GM21390 (cell line): ENCODE measurements around the gene KIF17.

Experiments
- ATAC-seq: cut with Tn5 transposase; IDR thresholded peaks from one replicate; pipeline ENCODE4 v1.9.1; 2021; ENCODE audit not compliant: unreplicated experiment

Gene KIF17

DNA sequence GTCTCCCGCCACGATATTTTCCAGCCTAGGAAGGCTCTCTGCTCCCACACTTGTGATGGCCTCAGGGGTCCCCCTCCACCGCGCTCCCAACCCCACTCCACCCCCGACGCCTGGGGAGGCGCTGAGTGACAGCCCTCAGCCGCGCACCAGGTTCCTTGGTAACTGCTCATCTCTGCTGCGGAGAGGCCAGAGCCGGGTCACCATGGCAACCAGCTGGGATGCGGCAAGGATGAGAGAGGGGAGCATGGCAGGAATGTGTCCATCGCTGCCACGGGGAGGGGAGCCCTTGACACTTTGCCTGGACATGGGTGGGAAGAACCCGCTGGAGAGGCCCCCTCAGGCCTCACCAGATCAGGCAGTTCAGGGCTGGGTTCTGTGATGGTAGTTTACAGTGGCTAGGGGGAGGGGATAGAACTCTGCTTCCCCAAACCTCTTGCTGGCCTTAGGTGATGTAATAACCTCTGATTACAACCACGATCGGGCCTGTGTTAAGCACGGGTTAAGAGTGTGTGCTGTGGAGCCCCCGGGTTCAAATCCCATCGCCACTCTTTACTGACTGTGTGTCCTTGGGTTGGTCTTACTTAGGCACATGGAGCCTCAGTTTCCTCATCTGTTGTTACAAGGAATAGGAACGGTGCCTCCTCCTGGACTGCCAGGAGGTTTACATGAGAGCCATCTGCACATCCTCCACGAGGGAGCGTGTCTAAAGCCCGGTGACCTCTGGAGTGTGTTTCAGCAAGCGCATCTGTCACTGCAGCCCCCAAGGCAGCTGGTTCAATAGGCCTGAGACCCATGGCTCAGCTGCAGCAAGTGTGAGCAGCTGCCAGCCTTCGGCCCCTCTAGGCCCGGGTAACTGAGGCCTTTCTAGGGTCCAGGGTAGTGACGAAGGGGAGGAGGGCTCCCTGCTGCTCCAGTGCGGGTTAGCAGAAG is 6.3 kb downstream of the KIF17 start:
- ATAC-seq: no peak

DNA sequence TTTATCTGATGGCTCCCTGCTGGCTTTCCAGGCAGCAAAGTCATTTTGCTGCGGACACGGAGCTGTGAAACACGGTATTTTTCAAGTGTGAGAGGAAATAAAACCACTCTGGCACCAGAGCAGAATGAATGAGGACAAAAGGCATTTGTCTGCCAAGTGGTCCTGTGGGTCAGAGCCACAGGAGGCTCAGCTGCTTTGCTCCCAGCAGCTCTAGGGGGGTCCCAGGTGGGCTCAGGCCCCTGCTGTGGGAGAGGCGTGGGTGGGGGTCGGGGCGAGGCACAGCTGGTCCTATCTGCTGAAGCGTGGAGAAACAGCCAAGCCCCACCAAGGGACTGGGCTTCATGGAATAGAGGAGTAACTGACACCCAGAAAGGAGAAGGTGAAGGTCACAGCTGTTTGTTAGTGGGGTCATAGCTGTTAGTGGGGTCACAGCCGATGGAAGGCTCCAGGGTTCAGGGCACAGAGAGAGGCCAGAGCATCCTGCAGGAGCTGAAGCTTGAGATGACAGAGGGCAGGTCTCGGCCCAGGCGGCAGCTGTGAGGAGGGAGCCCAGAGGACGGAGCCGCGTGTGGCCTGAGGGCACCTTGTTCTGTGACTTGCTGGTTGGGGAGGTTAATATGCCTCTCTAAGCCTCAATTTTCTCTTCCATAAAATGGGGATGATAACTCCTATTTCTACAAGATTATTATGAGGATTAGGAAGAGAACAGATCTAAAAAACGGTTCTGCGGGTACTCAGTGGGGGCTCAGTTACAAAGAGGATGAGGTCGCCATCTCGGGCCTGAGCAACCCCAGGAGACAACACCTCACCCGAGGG is 7.1 kb downstream of the KIF17 start:
- no peak for ATAC-seq

DNA sequence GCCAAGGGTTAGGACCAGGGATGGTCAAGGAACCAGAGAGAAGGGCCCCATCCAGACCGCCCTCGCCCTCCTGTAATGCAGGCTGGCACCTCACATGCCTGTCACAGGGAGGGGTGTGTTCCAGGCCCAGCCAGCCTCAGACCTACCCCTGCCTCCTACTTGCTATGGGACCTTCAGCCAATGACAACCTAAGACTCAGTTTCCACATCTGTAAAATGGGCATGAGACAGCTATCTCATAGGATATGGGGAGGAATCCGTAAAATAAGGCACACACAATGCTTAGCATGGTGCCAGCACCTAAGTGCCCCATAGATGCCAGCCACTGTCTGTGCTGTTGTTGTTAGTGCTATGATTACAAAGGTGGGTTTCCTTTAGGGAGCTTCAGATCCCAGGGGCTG is 7.9 kb downstream of the KIF17 start:
- no peak for ATAC-seq

DNA sequence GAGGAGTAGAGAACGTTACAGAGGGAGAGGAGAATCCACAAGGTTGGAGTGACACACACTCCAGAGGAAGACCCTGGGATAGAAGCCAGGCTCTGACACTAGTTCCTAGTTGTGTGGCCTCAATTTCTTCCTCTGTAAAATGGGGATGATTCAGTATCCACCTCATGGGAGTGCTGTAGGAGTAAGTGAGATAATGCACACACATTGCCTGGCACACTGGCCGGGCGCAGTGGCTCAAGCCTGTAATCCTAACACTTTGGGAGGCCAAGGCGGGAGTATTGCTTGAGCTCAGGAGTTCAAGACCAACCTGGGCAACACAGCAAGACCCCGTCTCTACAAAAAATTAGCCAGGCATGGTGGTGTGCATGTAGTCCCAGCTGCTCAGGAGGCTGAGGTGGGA is 8.9 kb downstream of the KIF17 start:
- ATAC-seq: no peak

DNA sequence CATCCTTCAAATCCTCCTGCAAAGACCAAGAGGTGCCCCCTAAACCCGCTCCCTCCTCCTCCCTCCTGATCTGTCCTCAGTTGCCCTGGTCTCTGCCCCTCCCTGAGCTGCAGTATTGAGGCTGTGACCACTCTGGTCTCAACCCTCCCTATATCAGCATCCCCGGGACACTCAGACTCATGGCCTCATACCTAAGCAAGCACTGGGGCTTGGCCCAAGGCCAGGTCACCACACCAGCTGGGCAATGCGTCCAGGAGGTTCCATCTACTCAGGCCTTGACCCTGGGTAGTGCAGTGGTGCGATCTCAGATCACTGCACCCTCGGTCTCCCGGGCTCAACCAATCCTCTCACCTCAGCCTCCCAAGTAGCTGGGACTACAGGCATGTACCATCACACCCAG is 9.8 kb downstream of the KIF17 start:
- ATAC-seq: no peak

DNA sequence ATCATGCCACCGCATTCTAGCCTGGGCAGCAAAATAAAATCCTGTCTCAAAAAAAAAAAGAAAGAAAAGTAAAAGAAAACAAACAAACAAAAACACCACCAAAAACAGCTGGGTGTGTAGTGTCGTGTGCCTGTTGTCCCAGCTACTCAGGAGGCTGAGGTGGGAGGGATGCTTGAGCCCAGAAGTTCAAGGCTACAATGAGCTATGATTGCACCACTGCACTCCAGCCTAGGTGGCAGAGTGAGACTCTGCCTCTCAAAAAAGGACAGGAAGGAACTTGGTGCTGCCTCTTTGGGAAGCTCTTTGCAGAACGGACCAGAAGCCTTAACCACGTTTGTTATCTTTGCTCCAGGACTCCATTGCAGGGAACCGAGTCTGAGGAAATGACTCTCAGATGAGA is 11.0 kb downstream of the KIF17 start:
- no peak for ATAC-seq

DNA sequence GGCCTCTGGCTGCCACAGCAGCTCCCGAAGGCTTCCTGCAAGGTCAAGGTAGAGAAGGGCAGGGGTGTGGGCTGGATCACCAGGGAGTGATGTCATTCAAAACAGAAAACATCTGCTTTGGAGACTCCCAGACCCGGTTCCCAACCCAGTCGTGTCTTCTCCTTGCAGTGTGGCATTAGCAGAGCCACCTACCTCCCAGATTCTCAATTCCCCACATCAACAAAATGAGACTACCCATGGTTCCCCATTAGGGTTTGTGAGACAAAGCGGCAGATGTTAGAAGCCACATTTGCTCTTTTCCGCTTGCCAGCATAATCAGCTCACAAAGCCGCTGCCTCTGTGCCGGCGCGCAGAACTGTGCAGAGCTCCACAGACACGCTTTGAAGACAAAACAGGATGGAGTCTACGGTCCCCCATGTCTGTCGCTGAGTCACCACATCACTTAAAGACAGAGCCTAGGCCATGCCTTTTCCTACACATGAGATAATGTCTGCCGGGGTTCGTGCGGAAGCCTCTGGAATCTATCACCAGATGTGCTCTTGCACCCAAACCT is 12.5 kb downstream of the KIF17 start:
- no peak for ATAC-seq

DNA sequence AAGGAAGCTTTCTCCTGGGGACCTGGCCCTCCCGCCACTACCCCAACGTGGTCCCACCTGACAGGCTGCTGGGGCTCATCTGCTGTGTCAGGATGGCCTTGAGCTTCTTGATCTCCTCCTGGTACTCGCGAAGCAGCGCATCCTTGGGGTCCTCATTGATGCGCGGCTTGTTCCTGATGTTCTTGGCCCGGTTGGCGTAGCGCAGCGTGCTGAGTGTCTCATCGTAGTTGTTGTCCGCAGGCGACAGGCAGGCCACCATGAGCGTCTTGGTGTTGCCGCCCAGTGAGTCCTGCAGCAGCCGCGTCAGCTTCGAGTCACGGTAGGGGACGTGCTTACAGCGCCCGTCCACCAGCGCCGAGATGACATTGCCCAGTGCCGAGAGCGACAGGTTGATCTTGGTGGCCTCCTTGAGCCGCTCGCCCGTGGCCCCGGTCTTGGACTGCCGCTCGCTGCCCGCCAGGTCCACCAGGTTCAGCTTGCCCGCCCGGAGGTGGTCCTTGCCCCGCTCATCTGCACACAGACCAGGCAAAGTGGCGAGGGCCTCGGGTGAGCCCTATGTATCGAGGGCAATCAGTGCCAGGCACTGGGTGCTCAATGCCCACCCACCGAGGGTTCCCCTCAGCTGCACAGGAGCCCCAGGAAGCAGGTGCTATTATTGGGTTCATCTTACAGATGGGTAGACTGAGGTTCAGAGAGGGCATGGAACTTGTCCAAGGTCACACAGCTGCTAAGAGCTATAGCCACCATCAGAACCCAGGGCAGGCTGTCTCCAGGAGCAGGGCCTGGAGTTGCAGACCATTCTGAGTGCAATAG is 13.2 kb downstream of the KIF17 start:
- no peak for ATAC-seq

DNA sequence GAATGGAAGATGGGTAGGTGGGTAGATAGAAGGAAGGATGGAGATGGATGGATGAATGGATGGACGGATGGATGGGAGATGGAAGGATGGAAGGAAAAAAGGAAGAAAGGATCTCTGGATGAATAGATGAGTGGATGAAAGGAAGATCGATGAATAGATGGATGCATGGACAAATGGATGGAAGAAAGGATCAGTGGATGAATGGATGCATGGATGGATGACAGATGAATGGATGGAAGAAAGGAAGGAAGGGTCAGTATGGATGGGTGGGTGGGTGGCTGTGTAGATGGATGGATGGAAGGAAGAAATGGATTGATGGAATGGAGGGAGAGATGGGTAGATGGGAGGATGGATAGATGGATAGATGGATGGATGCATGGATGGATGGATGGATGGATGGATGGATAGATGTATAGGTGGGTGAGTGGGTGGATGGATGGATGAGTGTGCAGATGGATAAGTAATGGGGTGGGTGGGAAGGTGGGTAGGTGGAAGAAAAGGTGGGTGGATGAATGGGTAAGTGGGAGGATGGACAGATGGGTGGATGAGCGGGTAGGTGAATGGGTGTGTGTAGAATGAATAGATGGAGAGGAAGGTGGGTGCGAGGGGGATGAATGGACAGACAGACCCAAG is 14.6 kb downstream of the KIF17 start:
- ATAC-seq: no peak

DNA sequence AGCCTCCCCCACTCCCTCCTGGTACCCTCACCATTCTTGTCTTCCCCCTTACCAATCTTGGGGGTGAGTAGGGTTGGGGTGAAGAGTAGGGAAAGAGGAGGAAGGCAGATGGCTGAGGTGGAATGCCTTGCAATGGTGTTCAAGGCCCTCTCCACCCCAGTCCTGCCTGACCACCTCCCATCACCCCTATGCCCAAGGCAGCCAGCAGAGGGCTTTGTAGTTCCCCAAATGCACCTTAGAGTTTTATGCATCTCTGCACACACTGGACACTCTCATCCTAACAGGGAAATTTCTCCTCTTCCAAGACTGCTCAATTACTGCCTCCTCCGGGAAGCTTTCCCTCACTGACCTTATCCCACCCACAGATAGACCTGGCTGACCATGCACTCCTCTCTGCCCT is 15.4 kb downstream of the KIF17 start:
- ATAC-seq: no peak

DNA sequence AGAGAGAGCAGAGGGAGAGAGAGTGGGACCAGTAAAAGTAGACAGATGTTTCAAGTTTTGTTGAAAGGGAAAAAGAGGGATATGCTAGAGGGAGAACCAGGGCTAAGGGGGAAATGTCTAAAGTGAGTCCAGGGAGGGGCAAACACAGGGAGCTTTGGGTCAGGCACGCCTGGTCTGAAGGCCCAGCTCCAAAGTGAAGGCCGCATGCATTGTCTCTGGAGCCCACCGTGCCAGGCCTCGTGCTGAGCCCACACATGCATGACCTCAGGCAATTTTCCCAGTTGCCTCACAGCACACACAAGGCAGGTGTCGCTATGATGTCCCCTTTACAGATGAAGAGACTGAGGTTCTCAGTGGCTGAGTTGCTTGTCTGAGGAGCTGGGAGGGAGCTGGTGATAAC is 16.0 kb downstream of the KIF17 start:
- no peak for ATAC-seq

DNA sequence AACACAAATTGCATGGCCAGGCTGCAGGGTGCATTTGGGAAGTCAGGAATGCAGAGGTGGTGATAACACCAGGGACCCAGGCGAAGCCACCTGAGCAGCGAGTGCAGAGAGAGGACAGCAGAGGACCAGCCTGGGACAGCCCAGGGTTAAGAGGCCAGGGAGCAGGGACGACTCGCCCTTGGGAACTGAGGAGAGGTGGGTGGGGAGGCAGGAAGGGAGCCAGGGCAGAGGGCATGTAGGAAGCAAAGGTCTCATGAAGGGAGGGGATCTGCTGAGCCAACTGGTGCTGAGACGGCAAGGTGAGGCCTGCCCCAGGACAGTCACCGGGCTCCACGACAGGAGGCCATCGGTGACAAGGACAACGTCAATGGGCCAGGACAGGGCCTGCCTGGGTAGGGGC is 16.4 kb downstream of the KIF17 start:
- no peak for ATAC-seq

DNA sequence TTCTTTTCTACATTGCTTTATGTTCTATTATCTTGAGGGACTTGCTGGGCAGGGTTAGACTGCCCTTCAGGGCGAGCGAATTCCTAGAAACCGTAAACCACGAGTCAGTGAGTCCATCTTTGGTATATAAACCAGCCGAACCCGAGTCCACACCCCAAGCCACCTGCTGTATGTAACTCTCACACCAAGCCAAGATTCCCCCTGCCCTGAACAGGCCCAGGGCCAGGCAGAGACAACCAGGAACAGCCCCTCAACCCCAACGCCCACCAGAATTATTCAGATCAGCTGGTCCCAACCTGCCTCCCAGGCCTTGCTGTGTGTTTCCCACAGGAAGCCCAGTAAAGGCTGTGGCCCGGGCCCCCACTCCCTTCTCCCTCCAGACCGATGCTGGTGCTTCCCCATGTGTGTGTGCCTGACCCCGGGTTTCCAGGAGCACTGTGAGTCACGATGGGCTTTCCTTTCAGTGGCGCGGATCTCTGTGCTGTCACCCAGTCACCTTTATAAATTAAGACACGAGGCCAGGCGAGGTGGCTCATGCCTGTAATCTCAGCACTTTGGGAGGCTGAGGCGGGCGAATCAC is 17.1 kb downstream of the KIF17 start:
- ATAC-seq: no peak

DNA sequence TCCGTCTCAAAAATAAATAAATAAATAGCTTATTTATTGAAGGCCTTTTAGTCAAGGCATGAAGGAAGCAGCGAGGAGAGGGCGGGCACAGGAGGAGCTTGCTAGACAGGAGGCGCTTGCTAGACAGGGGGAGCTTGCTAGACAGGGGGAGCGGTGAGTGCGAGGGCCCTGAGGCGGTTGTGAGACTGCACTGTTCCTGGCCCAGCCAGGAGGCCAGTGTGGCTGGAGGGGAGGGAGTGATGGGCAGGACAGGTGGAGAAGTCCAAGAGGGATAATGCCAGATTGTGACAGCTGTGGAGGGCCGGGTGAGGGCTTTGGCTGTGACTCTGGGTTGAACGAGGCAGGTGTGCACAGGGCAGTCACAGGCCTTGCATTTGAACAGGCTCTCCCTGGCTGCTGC is 18.2 kb downstream of the KIF17 start:
- no peak for ATAC-seq

DNA sequence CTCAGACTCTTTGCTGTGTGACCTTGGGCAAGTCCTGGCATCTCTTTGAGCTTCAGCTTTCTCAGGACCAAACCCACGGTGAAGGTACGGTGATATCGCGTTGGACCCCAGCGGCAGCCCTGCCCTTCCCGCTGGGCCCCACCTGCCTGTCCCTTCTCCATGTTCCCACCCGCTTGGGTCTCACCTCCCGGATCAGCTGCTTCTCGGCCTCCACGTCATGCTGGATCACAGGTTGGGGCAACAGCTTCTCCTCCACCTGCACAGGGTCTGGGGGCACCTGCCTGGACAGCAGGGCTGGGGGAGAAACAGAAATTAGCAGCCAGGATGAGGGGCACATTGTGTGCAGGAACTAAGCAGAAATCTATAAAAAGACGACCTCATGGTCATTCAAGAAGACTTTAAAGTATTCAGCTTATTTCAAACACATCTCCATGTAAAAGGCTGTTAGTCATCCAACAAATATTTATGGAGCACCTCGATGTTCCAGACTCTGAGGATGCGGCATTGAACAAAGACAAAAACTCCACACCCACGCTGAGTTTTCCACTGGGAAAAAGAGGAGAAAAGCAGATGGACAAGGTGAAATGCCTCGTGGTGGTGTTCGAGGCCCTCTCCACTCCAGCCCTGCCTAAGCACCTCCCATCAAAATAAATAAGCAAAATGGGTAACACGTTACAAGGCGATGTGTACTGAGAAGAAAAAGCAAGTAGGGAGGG is 19.5 kb downstream of the KIF17 start:
- no peak for ATAC-seq

DNA sequence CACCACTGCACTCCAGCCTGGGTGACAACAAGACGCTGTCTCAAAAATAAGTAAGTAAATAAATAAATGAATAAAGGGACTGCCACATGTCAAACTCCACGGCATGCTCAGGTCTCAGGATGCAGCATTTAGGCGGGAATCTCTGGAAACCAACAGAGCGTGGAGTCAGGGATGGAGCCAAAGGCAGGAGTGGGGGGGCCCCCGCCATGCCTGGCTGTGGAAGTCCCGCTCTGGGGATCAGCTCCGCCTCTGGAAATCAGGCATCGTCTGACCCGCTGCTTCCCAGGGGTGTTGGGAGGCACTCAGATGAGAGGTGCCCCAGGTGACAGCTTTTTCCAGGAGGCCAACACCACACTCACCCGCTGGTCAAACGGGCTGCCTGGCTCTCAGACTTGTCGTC is 20.2 kb downstream of the KIF17 start:
- no peak for ATAC-seq

DNA sequence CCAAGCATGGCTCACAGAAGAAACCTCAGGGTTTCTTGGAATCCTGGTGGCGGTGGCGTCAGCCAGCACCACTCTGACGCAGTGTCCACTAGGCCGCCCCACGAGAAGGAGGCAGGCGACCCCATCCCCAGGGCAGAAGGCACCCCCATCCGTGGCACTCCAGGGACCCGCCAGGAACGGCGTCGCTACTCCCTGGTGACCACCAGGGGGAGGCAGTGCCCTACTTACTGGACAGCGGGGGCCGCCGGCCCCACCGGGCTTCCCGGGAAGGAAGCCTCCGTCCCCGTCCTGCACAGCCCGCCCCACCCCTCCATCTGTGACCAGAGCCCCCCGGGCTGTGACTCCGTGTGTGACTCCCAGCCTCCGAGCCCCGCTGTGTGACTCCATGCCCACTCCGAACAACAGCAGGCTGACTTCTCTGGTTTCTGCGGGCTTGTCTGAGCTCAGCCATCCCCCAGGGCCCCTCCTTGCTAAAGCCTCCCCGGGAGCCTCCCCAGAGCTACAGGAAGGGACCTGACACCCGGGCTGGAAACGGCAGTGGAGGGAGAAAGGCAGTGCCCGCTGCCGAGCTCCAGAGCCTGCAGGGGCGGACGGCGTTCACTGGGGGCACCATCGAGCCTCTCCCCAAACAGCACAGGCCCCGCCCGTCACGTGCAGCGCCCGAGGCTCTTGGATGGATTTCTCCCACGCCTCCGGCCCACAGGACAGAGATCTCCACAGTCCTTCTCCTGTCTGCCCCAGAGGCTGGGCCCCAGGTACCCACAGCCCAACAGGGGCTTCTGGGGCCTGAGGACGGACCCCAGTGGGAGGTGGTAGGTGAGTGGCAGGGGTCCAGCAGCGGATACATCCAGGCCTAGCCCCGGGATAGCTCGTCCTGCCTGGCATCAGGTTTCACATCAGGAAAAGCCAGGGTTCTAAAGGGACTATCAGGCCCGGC is 21.1 kb downstream of the KIF17 start:
- peak; percentile 63 for ATAC-seq

DNA sequence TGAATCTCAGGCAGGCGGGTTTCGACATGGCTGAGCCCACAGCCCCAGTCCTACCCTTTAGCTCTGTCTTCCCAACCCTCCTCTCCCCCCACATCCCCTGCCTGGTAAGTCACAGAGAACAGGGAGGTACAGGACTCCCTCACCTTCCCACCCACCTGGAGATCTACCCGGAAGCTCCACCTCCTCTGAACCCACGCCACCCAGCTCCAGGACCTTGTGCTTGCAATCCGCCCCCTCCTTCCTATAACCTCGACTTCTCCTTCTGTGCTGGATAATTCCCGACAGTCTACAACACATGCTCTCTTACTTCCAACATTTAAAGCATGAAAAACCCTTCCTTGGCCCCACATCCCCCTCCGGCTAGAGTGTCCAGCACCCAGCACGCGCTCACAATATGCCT is 22.3 kb downstream of the KIF17 start:
- no peak for ATAC-seq

DNA sequence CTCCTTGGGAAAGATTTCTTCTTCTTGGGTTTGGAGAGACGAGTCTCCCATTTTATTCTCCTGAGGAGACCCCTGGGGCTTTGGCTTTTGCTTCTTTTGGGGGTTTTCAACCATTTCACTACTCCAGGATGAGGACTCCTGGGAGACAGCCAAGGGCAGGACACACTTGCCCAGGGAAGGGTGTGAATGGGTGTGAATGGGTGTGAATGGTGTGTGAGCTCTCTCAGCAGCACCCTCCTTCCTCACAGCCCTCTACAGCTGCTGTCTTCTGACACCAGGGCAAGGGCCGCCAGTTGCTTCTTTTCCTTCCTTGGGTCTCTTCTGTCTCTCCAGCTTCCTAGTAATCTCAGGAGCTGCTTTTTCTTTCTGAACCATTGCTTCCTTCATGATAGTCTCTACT is 24.2 kb downstream of the KIF17 start:
- ATAC-seq: no peak
